HL-60/S4 (cell line): ENCODE data around the gene CTNNA2.

Experiments
- in situ Hi-C: fragments of 300-500 bp; cut with MboI; formaldehyde crosslinking; loops from 2 replicates; pipeline ENCODE4 v1.14.3; 2022; ENCODE audit warnings: low sequenced_read_pairs

CTNNA2 gene

DNA sequence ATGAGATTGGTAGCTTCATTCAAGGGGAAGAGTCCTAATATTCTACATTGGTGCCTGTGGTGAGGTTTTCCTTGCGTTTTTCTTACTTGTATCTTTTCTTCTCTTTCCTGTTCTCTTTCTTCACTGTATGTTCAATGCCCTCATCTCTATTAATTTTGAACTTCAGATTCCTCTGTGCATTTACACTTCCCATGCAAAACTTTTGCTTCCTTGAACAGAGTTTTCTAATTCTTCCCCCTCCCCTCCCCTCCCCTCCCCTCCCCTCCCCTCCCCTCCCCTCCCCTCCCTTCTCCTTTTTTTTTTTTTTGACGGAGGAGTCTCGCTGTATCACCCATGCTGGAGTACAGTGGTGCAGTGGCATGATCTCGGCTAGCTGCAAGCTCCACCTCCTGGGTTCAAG is 403.4 kb downstream of the CTNNA2 start:
- in situ Hi-C loops, result no loop called here

DNA sequence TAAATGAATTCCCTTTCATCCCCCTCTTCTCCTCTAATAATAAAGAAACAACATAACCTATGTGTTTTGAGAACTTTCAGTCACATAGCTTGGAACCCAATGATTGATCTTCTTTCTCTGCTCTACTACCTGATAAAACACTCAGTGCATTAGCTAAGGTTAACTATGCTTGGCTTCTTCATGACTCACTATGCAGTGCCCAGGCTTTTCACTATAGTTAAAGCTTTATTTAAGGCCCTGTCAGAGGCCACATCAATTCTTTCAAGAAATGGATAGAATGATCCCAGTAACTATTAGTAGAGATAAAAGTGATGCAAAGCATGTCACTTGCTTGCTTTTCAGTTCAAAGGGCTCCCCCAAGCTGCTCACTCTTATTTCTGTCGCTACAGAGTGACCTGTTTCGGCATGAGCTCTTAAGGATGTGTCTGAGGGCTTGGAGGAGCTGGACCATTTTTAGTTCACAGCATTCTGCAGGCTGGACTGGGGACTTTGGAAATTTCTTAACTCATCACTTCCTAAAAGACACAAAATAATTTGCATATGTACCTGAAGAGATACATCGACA is 407.7 kb downstream of the CTNNA2 start:
- in situ Hi-C loops, result no loop called here

DNA sequence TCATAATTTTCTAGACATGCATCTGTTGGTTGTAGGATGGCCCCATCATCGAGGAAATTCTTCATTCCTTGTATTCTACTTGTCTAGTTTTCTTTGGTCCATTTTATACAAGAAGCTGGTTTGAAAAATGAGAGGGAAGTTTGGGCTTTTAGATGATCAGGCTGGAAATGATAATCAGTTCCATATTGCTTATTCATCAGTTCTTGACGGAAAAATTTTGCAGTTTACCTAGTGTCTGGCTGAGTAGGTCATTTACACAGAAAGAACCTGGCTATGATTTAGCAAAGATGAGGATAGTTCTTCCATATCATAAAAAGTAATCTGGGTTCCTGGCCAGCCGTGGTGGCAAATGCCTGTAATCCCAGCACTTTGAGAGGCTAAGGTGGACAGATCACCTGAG is 416.8 kb downstream of the CTNNA2 start:
- in situ Hi-C loops, result no loop called here

DNA sequence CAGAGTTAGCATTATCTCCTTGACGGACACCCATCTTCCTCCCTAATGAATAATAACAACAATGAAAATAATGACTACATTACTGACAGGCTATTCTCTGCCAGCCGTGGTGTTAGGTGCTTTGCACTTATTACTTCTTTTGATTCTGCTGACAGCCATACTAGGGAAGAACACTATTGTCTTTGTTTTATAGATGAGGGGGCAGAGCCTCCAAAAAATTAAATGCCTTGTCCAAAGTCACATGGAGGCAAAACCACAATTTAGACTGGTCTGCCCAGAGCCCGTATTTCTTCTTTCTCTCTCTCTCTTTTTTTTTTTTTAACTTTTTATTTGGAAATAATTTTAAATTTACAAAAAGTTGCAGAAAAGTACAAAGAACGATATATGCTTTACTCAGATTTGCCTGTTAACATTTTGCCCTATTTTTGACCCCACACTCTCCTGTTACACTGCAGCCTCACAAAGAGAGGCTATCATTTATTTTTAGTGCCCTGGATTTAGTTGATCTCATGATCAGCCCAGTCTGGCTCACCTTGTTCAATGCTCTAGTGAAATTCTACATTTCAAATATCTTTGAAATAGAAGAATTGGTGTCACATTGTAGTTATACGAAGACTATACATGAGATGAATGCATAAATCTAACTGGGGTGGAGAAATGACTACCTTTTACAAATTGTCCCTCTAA is 422.3 kb downstream of the CTNNA2 start:
- in situ Hi-C loops, result no loop called here

DNA sequence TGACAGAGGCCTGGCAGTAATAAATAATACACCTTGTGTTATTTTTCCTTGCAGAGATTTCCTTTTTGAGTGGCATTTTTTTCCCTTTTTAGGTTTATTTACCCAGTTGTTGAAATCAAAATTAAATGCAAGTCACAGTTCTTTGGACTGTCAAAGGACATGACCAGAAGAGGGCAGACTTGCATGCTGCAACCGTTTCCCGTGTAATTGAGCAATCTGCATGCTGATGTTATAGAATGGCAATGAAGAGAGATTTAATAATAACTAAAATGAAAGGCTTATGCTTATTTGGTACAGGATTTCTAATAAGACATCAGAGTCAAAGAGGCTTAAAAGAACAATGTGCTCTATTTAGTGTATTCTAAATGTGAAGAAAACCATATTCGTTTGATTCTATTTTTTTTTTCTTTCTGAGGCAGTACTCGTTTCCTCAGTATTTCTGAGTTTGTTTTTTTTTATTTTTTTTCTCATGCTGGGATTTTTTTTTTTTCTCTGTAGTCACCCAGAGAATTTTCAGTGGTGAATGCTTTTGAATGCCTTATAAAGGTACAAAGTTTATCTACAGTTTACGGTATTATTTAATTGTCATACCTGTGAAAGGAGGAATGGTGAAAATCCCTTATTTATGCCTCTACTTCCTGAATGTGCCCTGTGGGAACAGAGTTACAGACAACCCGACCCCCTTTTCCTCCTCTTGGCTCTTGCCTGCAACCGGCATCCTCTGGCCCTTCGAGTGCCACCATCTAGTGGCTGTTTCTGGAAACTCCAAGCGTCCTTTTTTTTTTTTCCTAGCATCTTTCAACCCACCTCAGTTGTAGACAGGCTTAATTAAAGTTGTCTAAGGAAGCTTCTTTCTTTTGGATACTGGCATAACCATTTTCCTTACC is 423.2 kb downstream of the CTNNA2 start:
- in situ Hi-C loops, result no loop called here

DNA sequence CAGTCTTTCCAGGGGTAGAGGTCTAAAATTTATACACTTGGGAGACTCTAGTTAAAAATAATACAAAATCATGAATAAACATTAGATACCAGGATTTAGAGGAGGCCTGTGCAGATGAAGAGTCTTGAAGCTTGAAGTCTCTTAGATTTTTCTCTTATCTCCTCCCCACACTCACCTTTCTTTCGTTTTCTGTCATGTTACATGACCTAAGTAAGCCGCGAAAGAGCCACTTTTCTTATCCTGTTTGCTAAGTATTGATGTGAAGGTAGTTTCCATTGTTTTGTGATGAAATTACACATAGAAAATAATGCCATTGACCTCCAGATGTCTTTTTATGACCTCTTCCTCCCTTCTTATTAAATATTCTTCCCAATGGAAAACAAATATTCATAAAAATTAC is 423.9 kb downstream of the CTNNA2 start:
- in situ Hi-C loops, result no loop called here

DNA sequence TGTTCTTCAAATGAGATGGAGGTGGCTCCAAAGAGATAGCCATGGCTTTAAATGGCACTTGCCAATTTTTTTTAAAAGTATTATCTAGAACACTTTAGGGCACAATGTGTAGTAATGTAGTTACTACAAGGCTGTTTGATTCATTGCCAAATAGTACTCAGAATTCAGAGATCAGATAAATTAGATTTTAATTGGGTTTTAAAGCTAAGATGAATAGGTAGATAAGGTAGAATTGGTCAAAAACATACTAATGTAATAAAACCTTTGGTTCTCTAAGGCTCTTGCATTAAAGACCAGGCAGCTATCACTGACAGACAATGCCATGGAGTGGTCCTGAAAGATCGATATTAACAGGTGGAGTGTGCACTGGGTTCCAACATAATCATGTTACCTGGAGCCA is 425.8 kb downstream of the CTNNA2 start:
- in situ Hi-C loops, result no loop called here

DNA sequence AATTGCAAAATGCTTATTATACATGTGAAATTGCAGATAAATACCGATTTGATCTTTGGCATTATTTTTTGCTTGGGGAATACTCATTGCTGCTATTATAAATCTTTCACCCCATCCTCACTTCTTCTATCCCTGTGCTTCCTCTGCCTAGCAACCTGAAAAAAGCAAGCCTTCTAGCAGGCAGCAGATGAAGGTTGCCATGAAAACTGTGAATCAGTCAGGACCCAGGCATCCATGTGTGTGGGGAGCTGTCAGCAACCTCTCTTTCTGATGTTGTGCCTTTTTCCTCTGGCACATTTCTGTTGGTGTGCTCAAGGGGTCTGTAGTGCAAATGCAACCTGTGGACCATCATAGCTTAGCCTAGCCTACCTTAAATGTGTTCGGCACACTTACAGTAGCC is 427.5 kb downstream of the CTNNA2 start:
- in situ Hi-C loops, result no loop called here

DNA sequence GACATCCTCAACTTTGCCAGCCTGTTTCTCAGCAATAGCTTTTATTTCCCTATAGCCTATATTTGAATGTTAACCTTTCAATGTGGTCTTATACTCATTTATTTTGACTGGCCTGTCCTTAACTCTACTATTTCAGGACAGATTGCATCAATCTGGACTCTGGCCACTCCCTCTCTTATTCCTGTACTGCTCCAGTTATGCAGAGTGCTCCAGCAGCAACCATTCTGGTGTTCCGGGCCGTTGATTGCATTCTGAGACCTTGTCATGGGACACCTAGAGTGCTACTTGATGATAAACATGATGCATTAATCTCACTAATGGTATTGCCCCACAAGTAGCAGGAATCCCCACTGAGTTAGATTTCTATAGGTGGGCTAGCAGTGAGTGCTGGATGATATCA is 428.3 kb downstream of the CTNNA2 start:
- in situ Hi-C loops, result no loop called here

DNA sequence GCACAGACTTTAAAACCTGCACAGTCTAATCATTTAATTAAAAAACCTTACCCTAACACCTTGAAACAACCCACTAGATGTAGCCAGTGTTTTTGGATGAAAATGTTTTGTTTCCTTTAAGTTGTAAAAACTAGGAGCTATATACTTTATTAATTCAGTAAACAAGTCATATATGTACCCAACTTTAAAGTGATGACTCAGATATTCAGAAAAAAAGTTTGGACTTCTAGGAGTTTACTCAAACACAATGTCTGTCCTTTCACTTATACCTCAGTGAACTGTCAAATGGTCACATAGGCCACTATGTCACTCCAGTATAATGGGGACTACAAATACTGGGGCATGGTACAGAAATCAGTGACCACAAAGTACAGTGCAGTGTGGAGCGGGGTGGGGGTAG is 431.4 kb downstream of the CTNNA2 start:
- in situ Hi-C loops, result no loop called here

DNA sequence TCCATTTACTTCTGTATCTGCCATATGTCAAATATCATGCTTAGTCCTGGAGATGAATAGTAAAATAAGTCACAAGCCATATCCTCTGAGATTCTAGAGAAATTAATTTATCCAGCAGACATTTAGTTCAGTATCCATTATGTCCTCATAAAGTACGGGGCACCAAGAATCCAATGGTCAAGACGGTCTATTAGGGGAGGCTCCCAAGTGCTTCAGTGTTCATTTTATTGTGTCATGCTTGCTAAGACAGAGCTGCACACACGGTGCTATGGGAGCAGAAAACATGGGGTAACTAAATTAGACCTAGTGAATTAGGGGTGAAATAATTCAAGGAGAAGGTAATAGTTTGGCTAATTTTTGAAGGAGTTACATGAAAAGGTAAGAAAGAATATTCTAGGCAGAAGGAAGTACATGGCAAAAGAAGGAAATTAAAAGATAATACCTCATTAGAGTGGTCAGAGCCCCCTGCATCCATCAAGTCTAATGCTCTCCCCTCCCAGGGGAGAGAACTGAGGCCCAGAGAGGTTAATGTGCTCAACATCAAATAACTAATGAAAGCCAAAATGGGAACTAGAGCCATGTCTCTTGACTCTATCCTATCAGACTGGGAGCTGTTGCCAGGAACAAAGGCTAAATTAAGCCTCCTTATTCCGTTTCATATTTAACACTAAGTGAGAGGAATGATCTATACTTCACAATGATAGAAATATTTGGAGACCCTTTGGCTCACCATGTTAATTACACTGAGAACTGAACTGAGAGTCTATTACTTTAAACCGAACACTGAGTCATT is 433.0 kb downstream of the CTNNA2 start:
- in situ Hi-C loops, result no loop called here

DNA sequence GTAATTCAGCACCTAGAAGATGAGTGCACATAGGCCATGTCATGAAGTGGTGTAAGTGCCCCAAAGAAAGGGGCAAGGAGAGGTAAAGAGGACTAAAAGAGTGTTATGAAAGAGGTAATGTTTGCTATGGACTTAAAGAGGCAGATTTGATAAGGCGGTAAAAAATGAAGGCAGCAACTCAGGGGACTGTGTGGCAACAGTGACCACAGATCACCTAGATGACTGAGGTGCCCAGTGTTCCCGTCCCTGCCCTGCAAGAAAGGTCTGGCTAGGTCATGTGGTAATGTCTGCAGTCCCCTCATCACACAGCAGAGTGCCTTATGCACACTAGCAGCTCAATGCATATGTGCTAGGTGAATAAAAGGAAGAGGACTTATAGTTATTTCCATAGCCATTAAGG is 434.9 kb downstream of the CTNNA2 start:
- in situ Hi-C loops, result no loop called here

DNA sequence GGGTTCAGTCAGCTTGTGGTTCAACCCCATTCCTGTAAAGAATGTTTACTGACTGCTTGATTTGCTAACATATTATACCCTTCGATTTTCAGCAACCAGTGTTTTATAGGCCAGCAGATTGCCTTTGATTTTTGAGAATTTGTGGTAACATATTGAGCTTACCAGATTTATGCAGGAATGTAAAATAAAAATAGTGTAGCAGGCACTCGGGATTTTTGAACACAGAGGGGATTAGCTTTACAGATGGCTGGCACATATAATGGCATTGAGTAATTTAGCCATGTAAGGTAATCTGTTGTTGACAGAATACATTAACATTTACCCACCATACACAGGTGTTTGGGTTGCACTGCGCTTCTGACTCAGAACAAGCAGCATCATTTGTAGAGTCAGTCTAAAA is 437.7 kb downstream of the CTNNA2 start:
- in situ Hi-C loops, result no loop called here

DNA sequence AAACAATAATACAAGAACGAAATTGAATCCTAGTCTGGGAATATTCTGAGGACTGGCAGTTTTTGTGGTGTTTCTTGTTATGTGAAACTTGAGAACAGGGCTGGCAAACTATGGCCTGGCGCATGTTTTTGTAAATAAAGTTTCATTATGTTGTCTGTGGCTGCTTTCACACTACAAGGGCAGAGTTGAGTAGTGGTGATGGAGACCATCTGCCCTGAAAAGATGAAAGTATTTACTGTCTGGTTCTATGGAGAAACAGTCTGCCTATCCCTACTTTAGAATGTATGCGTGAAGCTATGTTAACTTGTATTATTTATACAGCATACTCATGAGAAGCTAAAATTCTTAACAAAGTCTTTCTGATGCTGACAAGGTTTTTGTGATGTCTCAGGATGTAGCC is 439.8 kb downstream of the CTNNA2 start:
- in situ Hi-C loops, result no loop called here

DNA sequence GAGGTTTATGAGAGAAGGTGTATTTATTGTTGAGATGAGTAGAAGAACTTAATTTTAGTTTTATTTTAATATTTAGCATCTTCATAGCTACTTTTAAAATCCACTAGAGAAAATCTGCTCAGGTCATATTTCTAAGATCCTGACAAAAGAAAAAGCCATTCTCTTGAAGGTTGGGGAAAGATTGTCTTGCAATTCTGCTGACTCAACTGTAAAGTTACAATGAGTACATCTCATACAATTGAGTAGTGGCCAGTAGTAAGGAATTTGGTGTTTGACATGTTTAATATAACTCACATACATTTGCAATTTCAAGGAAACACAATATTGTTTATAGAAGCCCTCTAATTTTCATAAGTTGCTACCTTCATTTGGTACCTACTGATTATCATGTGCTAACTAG is 447.2 kb downstream of the CTNNA2 start:
- in situ Hi-C loops, result no loop called here

DNA sequence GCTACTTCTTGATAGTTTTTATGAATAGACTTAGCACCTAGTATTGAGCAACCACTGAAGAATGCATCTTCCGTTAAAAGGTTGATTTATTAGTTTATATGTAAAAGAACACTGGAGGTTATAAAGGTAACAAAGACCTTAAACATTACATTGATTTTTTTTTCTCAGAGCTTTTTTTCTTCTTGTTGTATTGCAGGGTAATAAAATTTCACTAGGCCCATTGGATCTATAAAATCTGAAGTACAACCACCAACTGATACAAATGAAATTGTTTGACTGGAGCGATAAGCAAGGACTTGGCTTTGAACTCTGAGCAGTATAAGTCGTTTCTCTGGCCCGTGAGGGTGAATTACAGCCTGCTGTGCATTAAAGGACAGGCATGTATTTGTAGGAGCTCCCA is 447.7 kb downstream of the CTNNA2 start:
- in situ Hi-C loops, result no loop called here

DNA sequence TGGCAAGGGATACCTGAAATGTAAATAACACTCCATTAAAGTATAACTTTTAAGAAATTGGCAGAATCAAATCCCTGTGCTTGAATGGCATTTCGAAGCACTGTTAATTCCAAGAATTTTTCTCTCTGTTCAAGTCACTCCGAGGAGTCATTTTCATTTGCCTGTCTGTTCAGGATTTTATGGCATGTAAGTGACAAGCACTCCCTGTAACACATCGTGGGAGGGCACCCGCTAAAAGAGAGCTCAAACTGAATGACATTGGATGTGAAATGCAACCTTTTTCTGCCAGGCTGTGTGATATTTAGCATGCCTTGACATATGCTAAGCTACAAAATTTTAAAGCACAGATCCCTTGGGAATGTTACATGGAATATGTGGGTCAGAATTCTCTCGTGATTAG is 452.1 kb downstream of the CTNNA2 start:
- in situ Hi-C loops, result no loop called here

DNA sequence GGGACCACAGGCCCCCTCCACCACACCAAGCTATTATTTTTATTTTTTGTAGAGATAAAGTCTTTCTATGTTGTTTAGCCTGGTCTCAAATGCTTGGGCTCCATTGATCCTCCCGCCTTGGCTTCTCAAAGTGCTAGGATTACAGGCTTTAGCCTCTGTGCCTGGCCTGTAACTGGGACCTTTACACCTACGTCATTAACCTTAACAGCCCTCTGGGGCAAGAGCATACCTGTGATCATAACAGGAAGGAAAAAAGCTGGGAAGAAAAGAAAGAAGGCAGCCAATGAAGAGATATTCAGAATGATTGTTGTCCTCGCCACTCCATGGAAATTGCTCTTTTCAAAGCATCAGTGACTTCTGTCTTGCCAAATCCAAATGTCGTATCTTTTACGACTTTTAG is 453.5 kb downstream of the CTNNA2 start:
- in situ Hi-C loops, result no loop called here

DNA sequence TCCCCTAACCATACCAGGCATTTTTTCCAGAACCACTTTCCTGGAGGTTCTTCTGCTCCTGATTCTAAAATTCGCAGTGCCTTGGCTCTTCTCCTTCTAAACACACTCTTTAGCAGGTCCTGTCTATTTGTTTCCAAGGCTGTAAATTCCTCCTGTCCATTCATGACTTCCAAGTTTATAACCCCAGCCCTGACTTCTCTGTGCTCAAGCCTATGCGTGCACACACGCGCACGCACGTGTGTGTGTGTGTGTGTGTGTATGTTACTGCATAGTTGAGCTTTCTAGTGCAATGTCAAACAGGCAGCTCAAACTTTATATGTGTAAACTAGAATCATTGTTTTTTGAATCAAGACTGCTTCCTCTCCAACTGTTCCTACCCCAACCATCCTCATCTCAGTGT is 454.0 kb downstream of the CTNNA2 start:
- in situ Hi-C loops, result no loop called here

DNA sequence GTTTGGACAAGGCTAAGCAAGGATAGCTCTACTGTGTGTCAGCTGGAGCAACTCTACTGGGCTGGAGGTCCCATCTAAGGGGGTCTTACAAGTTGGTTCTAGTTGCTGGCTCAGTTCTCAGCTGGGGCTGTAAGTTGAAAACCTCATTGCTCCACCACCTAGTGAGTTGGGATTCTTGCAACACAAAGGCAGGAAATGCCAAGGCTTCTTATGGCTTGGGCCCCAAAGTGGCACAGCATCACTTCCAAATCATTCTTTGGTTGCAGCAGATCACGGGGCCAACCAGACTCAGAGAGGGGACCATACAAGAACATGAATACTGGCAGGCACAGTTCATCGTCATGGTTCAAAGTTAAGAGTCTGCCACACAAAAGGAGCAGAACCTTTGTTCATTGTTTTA is 459.0 kb downstream of the CTNNA2 start:
- in situ Hi-C loops, result no loop called here

DNA sequence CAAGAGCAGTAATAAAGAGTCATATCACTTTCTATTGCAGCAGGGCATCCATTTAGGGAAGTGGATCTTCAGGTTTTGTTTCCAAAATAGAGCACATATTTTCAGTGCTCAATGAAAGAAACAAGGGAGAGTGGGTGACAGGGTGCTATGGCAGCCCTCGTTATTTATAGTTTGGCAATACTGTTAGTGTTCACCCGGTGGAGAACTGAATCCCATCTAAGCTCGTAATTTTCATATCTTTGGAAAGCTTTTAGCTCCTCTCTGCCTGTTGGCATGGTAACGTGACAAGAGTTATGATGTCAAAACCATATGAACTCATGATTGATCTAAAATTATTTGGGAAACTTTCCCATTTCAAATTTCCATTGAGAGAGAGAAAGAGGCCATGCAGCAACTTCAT is 459.8 kb downstream of the CTNNA2 start:
- in situ Hi-C loops, result no loop called here
